Neural cell (in vitro differentiated cells): Measurements from ENCODE around the gene SH3RF3.

Experiments used
- EP300 ChIP-seq: fragments of 450-650 bp; conservative IDR thresholded peaks from 2 replicates; pipeline ENCODE4 v1.6.1; 2014; ENCODE audit warnings: antibody characterized with exemption, mild to moderate bottlenecking, moderate library complexity; ENCODE audit not compliant: poor library complexity, severe bottlenecking
- EZH2 ChIP-seq: fragments of 200-600, 300-800 bp; shearing (Covaris generic), sonication (generic); IDR thresholded peaks from 2 replicates; pipeline ENCODE4 v1.6.1; 2014; ENCODE audit warnings: antibody characterized with exemption, low read length, borderline replicate concordance, mild to moderate bottlenecking; ENCODE audit not compliant: insufficient read depth, poor library complexity, severe bottlenecking
- MXI1 ChIP-seq: fragments of 450-650 bp; conservative IDR thresholded peaks from 2 replicates; pipeline ENCODE4 v1.6.1; 2014; ENCODE audit warnings: antibody characterized with exemption, mild to moderate bottlenecking; ENCODE audit not compliant: poor library complexity, severe bottlenecking
- POLR2AphosphoS5 ChIP-seq: IDR thresholded peaks from 2 replicates; pipeline ENCODE4 v1.6.1; 2012
- TAF1 ChIP-seq: IDR thresholded peaks from 2 replicates; pipeline ENCODE4 v1.6.1; 2012; ENCODE audit warnings: low read depth
- TF ChIP-seq, protein P1 (sequence below): fragments of 450-650 bp; IDR thresholded peaks from 2 replicates; pipeline ENCODE4 v1.5.1; 2014; ENCODE audit warnings: antibody characterized with exemption, mild to moderate bottlenecking, moderate library complexity; ENCODE audit not compliant: poor library complexity, severe bottlenecking

GRCh38 chr2:109137616-109138015, 8.6 kb downstream of the SH3RF3 start:
- TF ChIP-seq, protein P1, sequence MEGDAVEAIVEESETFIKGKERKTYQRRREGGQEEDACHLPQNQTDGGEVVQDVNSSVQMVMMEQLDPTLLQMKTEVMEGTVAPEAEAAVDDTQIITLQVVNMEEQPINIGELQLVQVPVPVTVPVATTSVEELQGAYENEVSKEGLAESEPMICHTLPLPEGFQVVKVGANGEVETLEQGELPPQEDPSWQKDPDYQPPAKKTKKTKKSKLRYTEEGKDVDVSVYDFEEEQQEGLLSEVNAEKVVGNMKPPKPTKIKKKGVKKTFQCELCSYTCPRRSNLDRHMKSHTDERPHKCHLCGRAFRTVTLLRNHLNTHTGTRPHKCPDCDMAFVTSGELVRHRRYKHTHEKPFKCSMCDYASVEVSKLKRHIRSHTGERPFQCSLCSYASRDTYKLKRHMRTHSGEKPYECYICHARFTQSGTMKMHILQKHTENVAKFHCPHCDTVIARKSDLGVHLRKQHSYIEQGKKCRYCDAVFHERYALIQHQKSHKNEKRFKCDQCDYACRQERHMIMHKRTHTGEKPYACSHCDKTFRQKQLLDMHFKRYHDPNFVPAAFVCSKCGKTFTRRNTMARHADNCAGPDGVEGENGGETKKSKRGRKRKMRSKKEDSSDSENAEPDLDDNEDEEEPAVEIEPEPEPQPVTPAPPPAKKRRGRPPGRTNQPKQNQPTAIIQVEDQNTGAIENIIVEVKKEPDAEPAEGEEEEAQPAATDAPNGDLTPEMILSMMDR, result no peak
- TF ChIP-seq EZH2 (no peak), POLR2AphosphoS5 (no peak), EP300 (no peak), TAF1 (no peak), MXI1 (no peak)
